Inflammatory macrophage treated with lipopolysaccharide for 4 hours (primary cell): Measurements from ENCODE around the gene DNPEP.
A peak's percentile ranks its signal among the peaks of the same experiment; 100 is the strongest.

ENCODE experiments used
- DNase-seq: peaks from one replicate; pipeline ENCODE4 v3.0.0-alpha.2; 2020

The DNPEP gene

GRCh38 chr2:219387306-219388120, at the start of gene DNPEP:
TSS of gene DNPEP (minus strand) at chr2:219387912. CDS start at chr2:219387794, 118 bp downstream.
- peak; percentile 93 for DNase-seq

GRCh38 chr2:219437141-219437540, 49.4 kb upstream of the DNPEP start:
- DNase-seq: no peak

GRCh38 chr2:219436491-219436890, 48.8 kb upstream of the DNPEP start:
- DNase-seq: no peak

- DNase-seq: no peak
Observed at GRCh38 chr2:219435701-219436100, 48.0 kb upstream of the DNPEP start.

GRCh38 chr2:219434718-219435525, 47.2 kb upstream of the DNPEP start, which contains the start of gene SPEG:
TSS of gene SPEG (plus strand) at chr2:219434843. CDS start at chr2:219434978, 135 bp downstream.
- no peak for DNase-seq

- no peak for DNase-seq
Observed at GRCh38 chr2:219434468-219434717, 46.7 kb upstream of the DNPEP start.

GRCh38 chr2:219433666-219434467, 46.2 kb upstream of the DNPEP start:
- peak; percentile 42 for DNase-seq

- no peak for DNase-seq
Observed at GRCh38 chr2:219430633-219431615, 43.2 kb upstream of the DNPEP start.

GRCh38 chr2:219429958-219430606, 42.4 kb upstream of the DNPEP start:
- no peak for DNase-seq

- no peak for DNase-seq
Observed at GRCh38 chr2:219428469-219428868, 40.8 kb upstream of the DNPEP start.

GRCh38 chr2:219426534-219427136, 38.9 kb upstream of the DNPEP start:
- DNase-seq: no peak

- no peak for DNase-seq
Observed at GRCh38 chr2:219426068-219426443, 38.3 kb upstream of the DNPEP start.

- DNase-seq: no peak
Observed at GRCh38 chr2:219425238-219426067, 37.7 kb upstream of the DNPEP start.

GRCh38 chr2:219423652-219424377, 36.1 kb upstream of the DNPEP start:
- no peak for DNase-seq

- no peak for DNase-seq
Observed at GRCh38 chr2:219422952-219423534, 35.3 kb upstream of the DNPEP start.

- no peak for DNase-seq
Observed at GRCh38 chr2:219421323-219421722, 33.6 kb upstream of the DNPEP start.

GRCh38 chr2:219420687-219421086, 33.0 kb upstream of the DNPEP start:
- DNase-seq: no peak

- DNase-seq: peak; percentile 37
Observed at GRCh38 chr2:219419331-219420197, 31.9 kb upstream of the DNPEP start.
